Tibial artery (tissue), 4 donors: Measurements from ENCODE around the gene ACVR1.
"Not testable (repeated sequence)": the region's sequence is repeated elsewhere in the genome, so short reads cannot be mapped to it uniquely, and the experiment has no call there.

Experiments used
- DNase-seq, 2 donors: peaks; one replicate each; pipeline ENCODE4 v3.0.0-alpha.2; 2019
- H3K27ac ChIP-seq, 2 donors: fragments of 200-600 bp; sonication (generic) in 1 of 2; 1 replicate in 1 of 2; 2 replicates in 1 of 2; pipeline ENCODE4 v1.5.1; 2018 to 2019; ENCODE audit warnings: mild to moderate bottlenecking in 1 of 2
- H3K27me3 ChIP-seq, 2 donors: fragments of 200-600 bp; sonication (generic) in 1 of 2; one replicate each; pipeline versions ENCODE4 v1.5.1 to v1.6.0; 2016 to 2019
- H3K36me3 ChIP-seq, 3 donors: fragments of 200-600 bp; sonication (generic) in 2 of 3; one replicate each; pipeline ENCODE4 v1.5.1; 2016 to 2019; ENCODE audit warnings: mild to moderate bottlenecking in 2 of 3
- H3K4me1 ChIP-seq, 4 donors: fragments of 200-600 bp; sonication (generic) in 2 of 4; 1 replicate in 3 of 4; 2 replicates in 1 of 4; pipeline ENCODE4 v1.5.1; 2016 to 2019
- H3K4me3 ChIP-seq, 2 donors: fragments of 200-600 bp; sonication (generic) in 1 of 2; 1 replicate in 1 of 2; 2 replicates in 1 of 2; pipeline ENCODE4 v1.5.1; 2018 to 2019; ENCODE audit warnings: mild to moderate bottlenecking in 2 of 2
- H3K9me3 ChIP-seq, 3 donors: fragments of 200-600 bp; sonication (generic) in 1 of 3; one replicate each; pipeline ENCODE4 v1.5.1; 2016 to 2019
- intact Hi-C: fragments of 100-400 bp; cut with DNase I; formaldehyde crosslinking; loops from one replicate; pipeline ENCODE4 v1.15.0; 2023; ENCODE audit warnings: low total_unique reads
- TF ChIP-seq, protein P1 (sequence below), 2 experiments: fragments of 200-600 bp in 1 of 2; fragments of 450-650 bp in 1 of 2; IDR thresholded peaks; one replicate each; pipeline ENCODE4 v1.5.1; 2017 to 2019; ENCODE audit warnings: antibody characterized with exemption in 2 of 2, mild to moderate bottlenecking in 1 of 2, moderate library complexity in 1 of 2

ACVR1 gene

DNA sequence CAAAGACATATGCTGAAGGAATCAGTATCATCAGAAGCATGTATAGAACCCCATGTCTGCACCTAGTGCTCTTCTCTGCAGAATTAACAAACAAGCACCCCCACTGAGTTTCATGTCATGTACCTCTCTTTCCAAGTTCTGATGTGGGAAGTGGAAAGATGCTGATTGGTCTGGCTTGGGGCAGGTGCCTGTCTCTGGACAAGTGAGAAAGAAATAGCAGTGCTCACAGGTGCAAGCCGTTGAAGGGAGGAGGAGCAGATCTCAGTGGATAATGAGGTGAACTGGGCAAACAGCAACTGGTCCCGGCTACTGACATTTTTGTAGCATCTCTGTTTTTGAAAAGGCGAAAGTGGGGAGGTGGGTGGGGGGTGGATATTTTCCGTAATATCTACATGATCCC is 17.5 kb upstream of the ACVR1 start:
- H3K36me3 ChIP-seq = no peaks in the 10 kb centered on the region

DNA sequence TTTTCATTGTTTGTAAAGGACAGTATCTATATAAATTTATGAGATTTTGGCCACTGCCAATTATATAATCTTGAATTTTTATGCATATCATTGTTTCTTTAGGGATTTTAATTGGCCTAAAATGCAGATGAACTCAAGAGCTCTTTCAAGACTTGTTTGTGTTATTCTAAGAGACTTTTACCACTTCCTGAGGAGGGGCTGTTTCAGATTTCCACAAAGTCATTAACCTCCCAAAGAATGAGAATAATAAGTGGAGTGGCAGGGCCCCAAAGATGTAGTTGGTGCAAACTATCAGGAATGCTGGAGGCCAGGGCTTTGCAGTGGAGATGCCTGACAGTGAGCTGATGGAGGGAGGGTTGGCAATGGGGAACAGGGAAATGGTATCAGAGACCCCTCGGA is 15.5 kb upstream of the ACVR1 start:
- Histone ChIP-seq H3K36me3 (no peaks in the 10 kb centered on the region), H3K9me3 (no peaks in the 10 kb centered on the region), H3K4me1 (no peaks in the 10 kb centered on the region), H3K27me3 (no peaks in the 10 kb centered on the region), H3K4me3 (no peak overlapping the region), H3K27ac (no peak overlapping the region)
- TF ChIP-seq, protein P1, sequence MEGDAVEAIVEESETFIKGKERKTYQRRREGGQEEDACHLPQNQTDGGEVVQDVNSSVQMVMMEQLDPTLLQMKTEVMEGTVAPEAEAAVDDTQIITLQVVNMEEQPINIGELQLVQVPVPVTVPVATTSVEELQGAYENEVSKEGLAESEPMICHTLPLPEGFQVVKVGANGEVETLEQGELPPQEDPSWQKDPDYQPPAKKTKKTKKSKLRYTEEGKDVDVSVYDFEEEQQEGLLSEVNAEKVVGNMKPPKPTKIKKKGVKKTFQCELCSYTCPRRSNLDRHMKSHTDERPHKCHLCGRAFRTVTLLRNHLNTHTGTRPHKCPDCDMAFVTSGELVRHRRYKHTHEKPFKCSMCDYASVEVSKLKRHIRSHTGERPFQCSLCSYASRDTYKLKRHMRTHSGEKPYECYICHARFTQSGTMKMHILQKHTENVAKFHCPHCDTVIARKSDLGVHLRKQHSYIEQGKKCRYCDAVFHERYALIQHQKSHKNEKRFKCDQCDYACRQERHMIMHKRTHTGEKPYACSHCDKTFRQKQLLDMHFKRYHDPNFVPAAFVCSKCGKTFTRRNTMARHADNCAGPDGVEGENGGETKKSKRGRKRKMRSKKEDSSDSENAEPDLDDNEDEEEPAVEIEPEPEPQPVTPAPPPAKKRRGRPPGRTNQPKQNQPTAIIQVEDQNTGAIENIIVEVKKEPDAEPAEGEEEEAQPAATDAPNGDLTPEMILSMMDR (IDR thresholded peaks at IDR 0.05) = no peak
- intact Hi-C loops = no loop called here
- DNase-seq = no peak

More for the DNA sequence above, 17.5 kb upstream of the ACVR1 start:
- H3K27me3 ChIP-seq = no peaks in the 10 kb centered on the region
- no peaks in the 10 kb centered on the region for H3K4me1 ChIP-seq
- intact Hi-C loops = no loop called here
- no peak overlapping the region for H3K4me3 ChIP-seq
- no peak overlapping the region for H3K27ac ChIP-seq
- TF ChIP-seq, protein P1 (IDR thresholded peaks at IDR 0.05) = no peak
- no peaks in the 10 kb centered on the region for H3K9me3 ChIP-seq
- DNase-seq = no peak

DNA sequence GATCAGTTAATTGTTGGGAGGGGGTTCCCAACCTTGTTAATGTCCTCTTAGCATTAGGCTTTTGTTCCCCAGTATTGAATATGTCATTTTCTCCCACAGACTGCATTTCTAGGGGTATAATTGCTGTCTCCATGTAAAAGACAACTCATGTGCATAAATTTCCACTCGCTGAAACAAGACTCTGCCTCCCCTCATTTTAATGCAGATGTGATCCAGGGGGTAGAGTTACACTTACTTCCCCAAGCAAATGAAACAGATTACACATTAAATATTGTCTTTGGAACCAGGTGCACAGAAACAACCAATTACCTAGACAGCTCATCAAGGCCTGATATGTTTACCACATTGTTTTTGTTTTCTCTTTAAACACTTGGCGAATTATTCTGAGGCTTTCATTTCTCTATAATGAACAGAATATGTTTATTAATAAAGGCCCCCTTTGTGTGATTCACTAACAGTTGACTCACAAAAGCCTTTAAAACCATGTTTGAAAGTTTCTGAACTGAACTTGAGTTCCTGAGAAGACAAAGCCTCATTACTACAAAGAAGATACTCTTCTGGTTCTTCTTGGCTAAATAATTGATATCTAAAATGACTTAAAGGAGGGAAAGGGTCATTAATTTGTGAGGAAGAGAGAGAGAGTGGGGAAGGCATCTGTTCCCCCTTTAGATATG is 15.0 kb upstream of the ACVR1 start:
- no peaks in the 10 kb centered on the region for H3K4me1 ChIP-seq
- H3K27ac ChIP-seq = no peak overlapping the region
- H3K36me3 ChIP-seq = no peaks in the 10 kb centered on the region
- TF ChIP-seq, protein P1 (IDR thresholded peaks at IDR 0.05) = no peak
- no peaks in the 10 kb centered on the region for H3K9me3 ChIP-seq
- no peaks in the 10 kb centered on the region for H3K27me3 ChIP-seq
- DNase-seq = no peak
- H3K4me3 ChIP-seq = no peak overlapping the region
- intact Hi-C loops = no loop called here

DNA sequence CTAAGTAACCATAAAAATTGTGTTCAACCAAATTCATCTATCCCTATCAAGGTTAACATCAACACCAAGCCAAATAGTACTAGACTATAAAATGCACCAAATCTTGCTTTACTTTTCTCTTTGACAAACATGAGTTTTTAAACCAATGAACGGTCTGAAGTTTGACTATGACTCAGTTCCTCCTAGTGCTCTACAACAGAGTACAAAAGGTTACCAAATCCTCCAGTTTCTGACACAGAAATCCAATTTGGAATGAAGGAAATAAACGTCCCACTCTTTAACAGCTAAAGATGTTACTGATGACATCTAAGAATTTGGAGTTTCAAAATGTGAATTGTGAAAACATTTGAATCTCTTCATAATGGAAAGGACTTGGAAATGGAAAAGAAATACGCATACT is 11.8 kb upstream of the ACVR1 start:
- Histone ChIP-seq H3K27ac (no peak overlapping the region), H3K9me3 (no peaks in the 10 kb centered on the region), H3K4me1 (no peaks in the 10 kb centered on the region), H3K36me3 (no peaks in the 10 kb centered on the region), H3K27me3 (no peaks in the 10 kb centered on the region), H3K4me3 (no peak overlapping the region)
- intact Hi-C loops = no loop called here
- no peak for DNase-seq
- TF ChIP-seq, protein P1 (IDR thresholded peaks at IDR 0.05) = no peak

DNA sequence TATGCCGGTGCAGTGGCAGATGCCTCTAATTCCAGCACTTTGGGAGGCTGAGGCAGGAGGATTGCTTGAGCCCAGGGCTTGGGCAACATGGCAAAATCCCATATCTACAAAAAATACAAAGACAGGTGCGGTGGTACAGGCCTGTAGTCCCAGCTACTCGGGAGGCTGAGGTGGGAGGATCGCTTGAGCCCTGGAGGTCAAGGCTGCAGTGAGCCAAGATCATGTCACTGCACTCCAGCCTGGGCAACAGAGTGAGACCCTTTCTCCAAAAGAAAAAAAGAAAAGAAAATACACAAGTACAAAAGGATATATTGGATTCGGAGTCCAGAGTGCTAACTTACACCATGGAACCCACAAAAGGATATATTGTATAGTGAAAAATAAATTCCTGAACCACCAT is 8.4 kb upstream of the ACVR1 start:
- H3K27me3 ChIP-seq, H3K36me3 ChIP-seq, H3K9me3 ChIP-seq, H3K4me3 ChIP-seq, intact Hi-C loops, DNase-seq, H3K27ac ChIP-seq, H3K4me1 ChIP-seq: not testable (repeated sequence)

DNA sequence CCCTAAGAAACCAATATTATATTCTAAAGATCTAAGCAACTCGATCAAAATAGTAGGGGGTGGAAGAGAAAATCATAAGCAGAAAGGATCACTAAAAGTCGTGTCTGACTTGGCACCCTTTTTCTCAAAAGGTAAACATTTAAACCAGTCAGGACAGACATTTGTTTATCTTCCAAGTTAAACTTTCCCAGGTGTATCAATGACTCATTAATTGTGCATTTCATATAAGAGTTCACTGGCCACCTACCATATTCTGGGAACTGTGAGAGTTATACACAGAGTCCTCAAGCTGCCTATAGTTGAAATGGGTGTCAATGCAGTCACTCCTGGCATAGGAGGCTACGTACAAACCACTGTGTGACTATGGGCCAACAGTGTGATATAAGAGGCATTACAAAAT is 4.8 kb upstream of the ACVR1 start:
- intact Hi-C loops = no loop called here
- Histone ChIP-seq H3K36me3 (no peaks in the 10 kb centered on the region), H3K4me3 (no peak overlapping the region), H3K27me3 (no peaks in the 10 kb centered on the region), H3K4me1 (peaks cover 0 to 9% (median 0%) of the 10 kb centered on the region in 4 donors), H3K27ac (no peak overlapping the region), H3K9me3 (no peaks in the 10 kb centered on the region)
- no peak for DNase-seq
- TF ChIP-seq, protein P1 (IDR thresholded peaks at IDR 0.05) = no peak
